SK-N-SH treated with all-trans-retinoic acid at 6 μM for 48 hours (cell line): ENCODE results near the gene RRBP1.

Experiments used
- ATAC-seq: fragments of 200-7000 bp; cut with Tn5 transposase; 3 replicates; pipeline ENCODE4 v1.9.1; 2020; ENCODE audit warnings: mild to moderate bottlenecking, moderate library complexity
- ARNTL ChIP-seq: fragments of 450-650 bp; formaldehyde crosslinking; IDR thresholded peaks from 2 replicates; pipeline ENCODE4 v1.5.0; 2020; ENCODE audit warnings: low read depth, mild to moderate bottlenecking, moderate library complexity, borderline replicate concordance
- BACH2 ChIP-seq: fragments of 250-450 bp; sonication (Bioruptor Pico); IDR thresholded peaks from 2 replicates; pipeline ENCODE4 v1.9.0; 2021; ENCODE audit warnings: mild to moderate bottlenecking, borderline replicate concordance
- CREB5 ChIP-seq: fragments of 250-450 bp; sonication (Bioruptor Pico); IDR thresholded peaks from 2 replicates; pipeline ENCODE4 v1.5.1; 2020; ENCODE audit warnings: low read depth, mild to moderate bottlenecking, moderate library complexity
- CSDC2 ChIP-seq: fragments of 250-450 bp; sonication (Bioruptor Pico); IDR thresholded peaks from 2 replicates; pipeline ENCODE4 v1.5.0; 2020; ENCODE audit warnings: mild to moderate bottlenecking, moderate library complexity
- CSRNP3 ChIP-seq: fragments of 250-450 bp; sonication (Bioruptor Pico); IDR thresholded peaks from 2 replicates; pipeline ENCODE4 v1.5.1; 2021; ENCODE audit warnings: mild to moderate bottlenecking, moderate library complexity
- ESRRG ChIP-seq: fragments of 250-450 bp; sonication (Bioruptor Pico); IDR thresholded peaks from 2 replicates; pipeline ENCODE4 v1.6.1; 2021; ENCODE audit warnings: mild to moderate bottlenecking
- GLIS3 ChIP-seq: fragments of 250-450 bp; sonication (Bioruptor Pico); IDR thresholded peaks from 2 replicates; pipeline ENCODE4 v1.5.0; 2020; ENCODE audit warnings: mild to moderate bottlenecking, moderate library complexity
- OSR1 ChIP-seq: fragments of 250-450 bp; sonication (Bioruptor Pico); IDR thresholded peaks from 2 replicates; pipeline ENCODE4 v1.8.0; 2022; ENCODE audit warnings: moderate library complexity, mild to moderate bottlenecking, inconsistent platforms
- PPARA ChIP-seq: fragments of 250-450 bp; sonication (Bioruptor Pico); IDR thresholded peaks from 2 replicates; pipeline ENCODE4 v1.5.0; 2020; ENCODE audit warnings: mild to moderate bottlenecking, borderline replicate concordance
- RARB ChIP-seq: fragments of 250-450 bp; sonication (Bioruptor Pico); IDR thresholded peaks from 2 replicates; pipeline ENCODE4 v1.8.0; 2021; ENCODE audit warnings: mild to moderate bottlenecking, moderate library complexity
- TCF4 ChIP-seq: fragments of 250-450 bp; sonication (Bioruptor Pico); IDR thresholded peaks from 2 replicates; pipeline ENCODE4 v1.8.0; 2021; ENCODE audit warnings: mild to moderate bottlenecking, moderate library complexity, borderline replicate concordance
- TOX ChIP-seq: fragments of 250-450 bp; sonication (Bioruptor Pico); IDR thresholded peaks from 2 replicates; pipeline ENCODE4 v1.8.0; 2021; ENCODE audit warnings: mild to moderate bottlenecking, moderate library complexity, borderline replicate concordance
- ZFP3 ChIP-seq: fragments of 250-450 bp; sonication (Bioruptor Pico); IDR thresholded peaks from 2 replicates; pipeline ENCODE4 v1.5.0; 2020; ENCODE audit warnings: mild to moderate bottlenecking, moderate library complexity
- ZFP30 ChIP-seq: fragments of 450-650 bp; formaldehyde crosslinking; IDR thresholded peaks from 2 replicates; pipeline ENCODE4 v1.5.0; 2022; ENCODE audit warnings: mild to moderate bottlenecking, moderate library complexity
- ZNF565 ChIP-seq: fragments of 450-650 bp; formaldehyde crosslinking; conservative IDR thresholded peaks from 2 replicates; pipeline ENCODE4 v1.5.0; 2020; ENCODE audit warnings: low read depth, mild to moderate bottlenecking, moderate library complexity
- ZNF70 ChIP-seq: fragments of 450-650 bp; formaldehyde crosslinking; IDR thresholded peaks from 2 replicates; pipeline ENCODE4 v1.5.0; 2020; ENCODE audit warnings: mild to moderate bottlenecking, moderate library complexity
- ZNF8 ChIP-seq: fragments of 450-650 bp; formaldehyde crosslinking; IDR thresholded peaks from 2 replicates; pipeline ENCODE4 v1.5.0; 2020; ENCODE audit warnings: mild to moderate bottlenecking, moderate library complexity
- TF ChIP-seq, protein P1 (sequence below): fragments of 250-450 bp; sonication (Bioruptor Pico); IDR thresholded peaks from 2 replicates; pipeline ENCODE4 v1.8.0; 2021; ENCODE audit warnings: low read depth, mild to moderate bottlenecking, moderate library complexity, borderline replicate concordance
- TF ChIP-seq, protein P2 (sequence below): fragments of 250-450 bp; sonication (Bioruptor Pico); IDR thresholded peaks from 2 replicates; pipeline ENCODE4 v1.5.0; 2020; ENCODE audit warnings: mild to moderate bottlenecking, moderate library complexity

RRBP1 gene

DNA sequence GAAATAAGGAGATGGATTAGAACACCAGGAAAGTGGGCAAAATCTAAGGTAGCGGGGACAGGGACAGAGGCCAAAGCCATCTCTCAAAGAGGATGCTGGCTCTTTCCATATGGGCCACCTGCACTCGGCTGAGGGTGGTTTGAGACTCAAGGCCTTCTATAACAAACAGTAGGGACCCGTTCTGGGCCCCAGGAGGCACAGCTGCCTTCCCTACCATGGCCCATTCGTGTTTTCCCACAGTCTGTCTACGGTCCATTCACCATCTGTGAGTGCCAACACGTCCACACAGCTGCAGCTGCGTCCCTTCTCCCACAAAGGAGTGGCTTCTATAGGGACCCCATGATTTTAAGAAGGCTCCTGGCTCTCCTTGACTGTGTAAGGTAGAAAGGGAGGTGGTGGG, 18.6 kb upstream of the RRBP1 start:
- no peak for ATAC-seq
- TF ChIP-seq CREB5, result no peak
- TF ChIP-seq ESRRG (CRISPR knock-in tag), result no peak

GRCh38 chr20:17699931-17700351, 17.9 kb upstream of the RRBP1 start, which contains the start of gene BANF2:
Gene BANF2 (plus strand): TSS chr20:17699966. CDS start chr20:17725026, 25,060 bp downstream.
- TF ChIP-seq, protein P1, sequence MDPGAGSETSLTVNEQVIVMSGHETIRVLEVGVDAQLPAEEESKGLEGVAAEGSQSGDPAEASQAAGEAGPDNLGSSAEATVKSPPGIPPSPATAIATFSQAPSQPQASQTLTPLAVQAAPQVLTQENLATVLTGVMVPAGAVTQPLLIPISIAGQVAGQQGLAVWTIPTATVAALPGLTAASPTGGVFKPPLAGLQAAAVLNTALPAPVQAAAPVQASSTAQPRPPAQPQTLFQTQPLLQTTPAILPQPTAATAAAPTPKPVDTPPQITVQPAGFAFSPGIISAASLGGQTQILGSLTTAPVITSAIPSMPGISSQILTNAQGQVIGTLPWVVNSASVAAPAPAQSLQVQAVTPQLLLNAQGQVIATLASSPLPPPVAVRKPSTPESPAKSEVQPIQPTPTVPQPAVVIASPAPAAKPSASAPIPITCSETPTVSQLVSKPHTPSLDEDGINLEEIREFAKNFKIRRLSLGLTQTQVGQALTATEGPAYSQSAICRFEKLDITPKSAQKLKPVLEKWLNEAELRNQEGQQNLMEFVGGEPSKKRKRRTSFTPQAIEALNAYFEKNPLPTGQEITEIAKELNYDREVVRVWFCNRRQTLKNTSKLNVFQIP, result no peak
- ATAC-seq, result no peak

- ATAC-seq, result no peak
Observed at GRCh38 chr20:17698384-17698783, 16.3 kb upstream of the RRBP1 start.

GRCh38 chr20:17697171-17697570, 15.1 kb upstream of the RRBP1 start:
- ATAC-seq, result no peak
- TF ChIP-seq OSR1 (CRISPR knock-in tag) (no peak), ESRRG (CRISPR knock-in tag) (no peak), CSRNP3 (CRISPR knock-in tag) (no peak), ZFP3 (CRISPR knock-in tag) (no peak), ZNF70 (CRISPR knock-in tag) (no peak), TCF4 (no peak), ARNTL (CRISPR knock-in tag) (no peak), GLIS3 (CRISPR knock-in tag) (no peak)
- TF ChIP-seq, protein P2, sequence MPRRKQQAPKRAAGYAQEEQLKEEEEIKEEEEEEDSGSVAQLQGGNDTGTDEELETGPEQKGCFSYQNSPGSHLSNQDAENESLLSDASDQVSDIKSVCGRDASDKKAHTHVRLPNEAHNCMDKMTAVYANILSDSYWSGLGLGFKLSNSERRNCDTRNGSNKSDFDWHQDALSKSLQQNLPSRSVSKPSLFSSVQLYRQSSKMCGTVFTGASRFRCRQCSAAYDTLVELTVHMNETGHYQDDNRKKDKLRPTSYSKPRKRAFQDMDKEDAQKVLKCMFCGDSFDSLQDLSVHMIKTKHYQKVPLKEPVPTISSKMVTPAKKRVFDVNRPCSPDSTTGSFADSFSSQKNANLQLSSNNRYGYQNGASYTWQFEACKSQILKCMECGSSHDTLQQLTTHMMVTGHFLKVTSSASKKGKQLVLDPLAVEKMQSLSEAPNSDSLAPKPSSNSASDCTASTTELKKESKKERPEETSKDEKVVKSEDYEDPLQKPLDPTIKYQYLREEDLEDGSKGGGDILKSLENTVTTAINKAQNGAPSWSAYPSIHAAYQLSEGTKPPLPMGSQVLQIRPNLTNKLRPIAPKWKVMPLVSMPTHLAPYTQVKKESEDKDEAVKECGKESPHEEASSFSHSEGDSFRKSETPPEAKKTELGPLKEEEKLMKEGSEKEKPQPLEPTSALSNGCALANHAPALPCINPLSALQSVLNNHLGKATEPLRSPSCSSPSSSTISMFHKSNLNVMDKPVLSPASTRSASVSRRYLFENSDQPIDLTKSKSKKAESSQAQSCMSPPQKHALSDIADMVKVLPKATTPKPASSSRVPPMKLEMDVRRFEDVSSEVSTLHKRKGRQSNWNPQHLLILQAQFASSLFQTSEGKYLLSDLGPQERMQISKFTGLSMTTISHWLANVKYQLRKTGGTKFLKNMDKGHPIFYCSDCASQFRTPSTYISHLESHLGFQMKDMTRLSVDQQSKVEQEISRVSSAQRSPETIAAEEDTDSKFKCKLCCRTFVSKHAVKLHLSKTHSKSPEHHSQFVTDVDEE (CRISPR knock-in tag), result no peak

More at GRCh38 chr20:17698384-17698783, 16.3 kb upstream of the RRBP1 start:
- TF ChIP-seq ZFP30 (CRISPR knock-in tag), result no peak
- no peak for TF ChIP-seq CSDC2 (CRISPR knock-in tag)
- TF ChIP-seq CREB5, result no peak
- TF ChIP-seq ESRRG (CRISPR knock-in tag), result no peak
- no peak for TF ChIP-seq OSR1 (CRISPR knock-in tag)
- TF ChIP-seq TOX (CRISPR knock-in tag), result no peak
- no peak for TF ChIP-seq ZNF565 (CRISPR knock-in tag)
- TF ChIP-seq BACH2, result no peak
- TF ChIP-seq GLIS3 (CRISPR knock-in tag), result no peak

DNA sequence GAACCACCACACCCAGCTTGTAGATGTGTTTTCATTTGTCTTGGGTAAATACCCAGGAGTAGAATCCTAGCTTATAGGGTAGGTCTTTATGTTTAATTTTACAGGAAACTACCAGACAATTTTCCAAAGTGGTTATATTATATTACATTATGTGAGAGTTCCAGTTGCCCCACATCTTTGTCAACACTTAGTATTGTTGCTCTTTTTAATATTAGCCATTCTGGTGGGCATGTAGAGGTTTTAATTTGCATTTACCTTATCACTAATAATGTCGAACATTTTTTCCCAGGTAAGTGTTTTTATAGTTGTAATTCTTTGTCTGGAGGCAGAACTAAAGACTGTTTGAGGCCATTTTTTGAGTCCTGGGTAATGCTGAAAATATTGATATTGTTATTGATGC, 14.2 kb upstream of the RRBP1 start:
- no peak for TF ChIP-seq PPARA (CRISPR knock-in tag)
- no peak for TF ChIP-seq TOX (CRISPR knock-in tag)
- no peak for TF ChIP-seq ZFP3 (CRISPR knock-in tag)
- no peak for TF ChIP-seq ZNF70 (CRISPR knock-in tag)
- no peak for TF ChIP-seq RARB (CRISPR knock-in tag)
- TF ChIP-seq ZNF565 (CRISPR knock-in tag), result no peak
- no peak for TF ChIP-seq ZNF8 (CRISPR knock-in tag)
- TF ChIP-seq GLIS3 (CRISPR knock-in tag), result no peak
- no peak for TF ChIP-seq ARNTL (CRISPR knock-in tag)
- no peak for TF ChIP-seq CREB5
- TF ChIP-seq, protein P2 (CRISPR knock-in tag), result no peak
- TF ChIP-seq, protein P1, result no peak
- no peak for ATAC-seq
